Activated T-helper 2 cell treated with anti-CD3 and anti-CD28 coated beads, Interferon-gamma antibody, Interleukin-2, Interleukin-4, amounts not matched to agents 10 μg/mL and 5 μg/mL and 100 μg/mL, durations not matched to agents 14 hours and 24 hours and 36 hours (primary cell): ENCODE measurements around the gene TRPM7. TPM values are rescaled to one million over a fixed set of nuclear protein-coding genes. Genes with fewer than 3 reads are reported as not detected.

ENCODE experiments used
- DNase-seq: peaks from one replicate; pipeline ENCODE4 v3.0.0; 2021; ENCODE audit warnings: low spot score
- H3K27ac Mint-ChIP-seq: one replicate; pipeline ENCODE4 v1.8.0; 2021; ENCODE audit warnings: mixed read lengths
- H3K27me3 Mint-ChIP-seq: one replicate; pipeline ENCODE4 v1.8.0; 2021; ENCODE audit warnings: low read depth, mixed read lengths
- H3K36me3 Mint-ChIP-seq: one replicate; pipeline ENCODE4 v1.8.0; 2021; ENCODE audit warnings: low read depth, mixed read lengths
- H3K4me1 Mint-ChIP-seq: one replicate; pipeline ENCODE4 v1.8.0; 2021; ENCODE audit warnings: low read depth, mixed read lengths
- H3K4me3 Mint-ChIP-seq: one replicate; pipeline ENCODE4 v1.8.0; 2021; ENCODE audit warnings: low read depth, mild to moderate bottlenecking, moderate library complexity, mixed read lengths
- H3K9me3 Mint-ChIP-seq: one replicate; pipeline ENCODE4 v1.8.0; 2021; ENCODE audit warnings: mixed read lengths
- intact Hi-C: fragments of 100-400 bp; cut with micrococcal nuclease; formaldehyde crosslinking; loops from one replicate; pipeline ENCODE4 v1.15.1; 2023
- total RNA-seq: library from RNA; stranded (reverse); gene quantifications from 2 replicates; pipeline ENCODE4 v1.2.3, GENCODE V29; 2022

TRPM7 gene
- total RNA-seq, 1 donor from 2014 or later, result 42.3 TPM

- H3K4me1 Mint-ChIP-seq, result peaks cover 34% of the 10 kb centered on the region
- peak overlapping the region; percentile 91 for H3K27ac Mint-ChIP-seq
- peak overlapping the region; percentile 99 for H3K4me3 Mint-ChIP-seq
- intact Hi-C loops, result loop anchor here (2.0 kb wide), 1 partner anchor 193 kb away; no protein-coding TSS in a partner anchor
- H3K36me3 Mint-ChIP-seq, result peaks cover 34% of the 10 kb centered on the region
- H3K9me3 Mint-ChIP-seq, result no peaks in the 10 kb centered on the region
- H3K27me3 Mint-ChIP-seq, result no peaks in the 10 kb centered on the region
- no peak for DNase-seq
Measured at GRCh38 chr15:50687302-50687902, 805 bp upstream of the TRPM7 start.

DNA sequence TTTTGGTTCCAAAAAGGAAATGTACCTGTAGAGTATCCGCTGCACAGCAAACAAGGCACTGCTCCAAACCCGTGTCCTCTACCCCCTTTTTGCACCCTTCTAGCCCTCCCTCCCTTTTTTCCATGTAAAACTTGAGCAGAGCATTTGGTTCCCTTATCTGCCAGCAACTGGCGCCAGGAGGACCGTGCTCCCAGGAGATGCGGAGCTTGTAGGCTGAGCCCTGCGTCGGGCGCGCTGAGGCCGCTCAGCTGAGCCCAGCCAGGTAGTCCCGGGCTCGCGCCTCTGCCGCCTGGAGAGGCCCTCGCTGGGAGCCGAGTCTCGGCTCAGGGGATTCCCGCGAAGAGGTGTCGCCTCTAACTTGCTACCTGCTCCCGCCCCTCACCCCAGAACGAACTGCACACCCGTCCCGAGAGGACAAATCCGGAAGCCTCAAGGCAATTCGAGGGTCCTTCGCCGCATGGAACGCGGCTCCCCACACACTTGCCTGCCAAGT, 575 bp downstream of the TRPM7 start:
- Mint-ChIP-seq H3K27me3 (no peaks in the 10 kb centered on the region), H3K4me1 (peaks cover 43% of the 10 kb centered on the region), H3K4me3 (peak overlapping the region; percentile 99), H3K9me3 (no peaks in the 10 kb centered on the region), H3K27ac (peak overlapping the region; percentile 98), H3K36me3 (peaks cover 46% of the 10 kb centered on the region)
- intact Hi-C loops, result loop anchor here (1.0 to 2.0 kb wide), 3 partner anchors 79 to 221 kb away; partner anchors contain the start of gene SPPL2A
- DNase-seq, result peak; percentile 55

DNA sequence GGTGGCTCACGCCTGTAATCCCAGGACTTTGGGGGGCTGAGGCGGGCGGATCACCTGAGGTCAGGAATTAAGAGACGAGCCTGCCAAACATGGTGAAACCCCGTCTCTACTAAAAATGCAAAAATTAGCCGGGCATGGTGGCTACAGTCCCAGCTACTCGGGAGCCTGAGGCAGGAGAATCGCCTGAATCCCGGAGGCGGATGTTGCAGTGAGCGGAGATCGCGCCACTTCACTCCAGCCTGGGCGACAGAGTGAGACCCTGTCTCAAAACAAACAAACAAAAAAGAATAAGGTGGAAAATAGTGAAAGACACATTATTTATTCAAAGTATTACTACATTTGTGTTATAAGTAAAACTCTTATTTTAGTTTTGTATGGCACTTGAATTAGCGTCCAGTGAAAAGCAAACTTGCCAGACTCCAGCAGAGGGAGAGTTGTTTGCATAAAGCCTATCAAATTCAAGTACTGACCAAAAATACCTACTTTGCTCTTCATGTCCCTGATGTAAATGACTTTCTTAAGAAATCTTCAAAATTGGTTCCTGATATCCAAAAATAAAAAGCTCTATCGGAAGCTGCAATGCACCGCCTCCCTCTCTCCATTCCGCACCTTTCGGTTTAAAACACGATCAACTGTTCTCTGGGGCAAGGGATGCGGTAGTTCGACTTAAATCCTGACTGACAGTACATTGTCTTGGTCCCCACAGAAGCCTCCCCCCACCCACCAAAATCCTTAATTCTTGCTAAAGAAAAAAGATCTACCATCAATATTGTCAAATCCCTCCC, 1.2 kb downstream of the TRPM7 start:
- intact Hi-C loops, result no loop called here
- Mint-ChIP-seq H3K4me1 (peaks cover 43% of the 10 kb centered on the region), H3K27ac (peak overlapping the region; percentile 98), H3K9me3 (no peaks in the 10 kb centered on the region), H3K27me3 (no peaks in the 10 kb centered on the region), H3K4me3 (peak overlapping the region; percentile 99), H3K36me3 (peaks cover 46% of the 10 kb centered on the region)
- no peak for DNase-seq

DNA sequence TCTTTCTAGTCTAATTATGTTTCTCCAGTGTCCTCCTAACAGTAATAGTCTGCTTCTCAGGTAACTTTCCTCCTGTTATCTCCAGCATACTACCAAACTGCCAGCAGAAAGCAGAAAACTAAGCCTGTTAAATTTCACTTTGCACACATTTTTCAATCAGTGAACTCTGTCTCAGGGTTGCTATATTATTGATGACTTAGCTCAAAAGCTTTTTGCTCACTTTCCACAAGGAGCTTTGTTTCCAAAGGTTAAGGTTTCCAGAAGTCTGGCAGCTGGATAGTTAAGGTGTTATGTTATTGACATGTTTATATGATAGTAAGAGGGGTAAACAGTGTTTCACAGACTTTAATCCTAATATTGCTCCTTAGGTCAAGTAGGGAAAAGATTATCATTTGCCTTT, 5.1 kb downstream of the TRPM7 start:
- Mint-ChIP-seq H3K9me3 (no peaks in the 10 kb centered on the region), H3K27ac (peak overlapping the region; percentile 39), H3K27me3 (no peaks in the 10 kb centered on the region), H3K4me3 (no peak overlapping the region), H3K36me3 (peaks cover 48% of the 10 kb centered on the region), H3K4me1 (peaks cover 32% of the 10 kb centered on the region)
- no peak for DNase-seq
- intact Hi-C loops, result no loop called here

DNA sequence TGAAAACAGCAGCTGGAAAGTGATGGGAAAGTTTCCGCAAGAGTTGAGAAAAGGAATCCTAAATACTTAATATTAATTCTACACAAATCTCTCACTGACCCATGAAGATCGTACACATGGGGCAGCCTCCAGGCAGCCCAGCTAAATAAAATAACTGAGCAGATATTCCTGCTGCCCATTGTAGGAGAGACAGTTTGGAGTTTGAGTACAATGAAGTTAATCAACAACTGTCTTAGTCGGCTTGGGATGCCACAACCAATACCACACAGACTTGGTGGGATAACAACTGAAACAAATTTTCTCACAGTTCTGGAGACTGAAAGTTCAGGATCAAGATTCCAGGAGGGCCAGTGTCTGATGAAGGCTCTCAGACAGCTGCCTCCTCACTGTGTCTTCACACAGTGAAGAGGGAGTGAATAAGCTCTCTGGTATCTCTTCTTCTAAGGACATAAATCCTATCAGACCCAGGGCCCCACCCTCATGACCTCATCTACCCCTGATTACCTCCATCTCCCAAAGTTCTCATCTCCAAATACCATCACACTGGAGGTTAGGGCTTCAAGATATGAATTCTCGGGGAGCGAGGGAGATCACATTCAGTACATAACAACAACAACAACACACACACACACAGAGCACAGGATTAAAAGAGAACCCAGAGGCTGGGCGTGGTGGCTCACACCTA, 9.7 kb downstream of the TRPM7 start:
- H3K4me3 Mint-ChIP-seq, result no peak overlapping the region
- H3K9me3 Mint-ChIP-seq, result no peaks in the 10 kb centered on the region
- no peak for DNase-seq
- peaks cover 32% of the 10 kb centered on the region for H3K36me3 Mint-ChIP-seq
- no peak overlapping the region for H3K27ac Mint-ChIP-seq
- intact Hi-C loops, result no loop called here
- H3K27me3 Mint-ChIP-seq, result no peaks in the 10 kb centered on the region
- H3K4me1 Mint-ChIP-seq, result peaks cover 13% of the 10 kb centered on the region

DNA sequence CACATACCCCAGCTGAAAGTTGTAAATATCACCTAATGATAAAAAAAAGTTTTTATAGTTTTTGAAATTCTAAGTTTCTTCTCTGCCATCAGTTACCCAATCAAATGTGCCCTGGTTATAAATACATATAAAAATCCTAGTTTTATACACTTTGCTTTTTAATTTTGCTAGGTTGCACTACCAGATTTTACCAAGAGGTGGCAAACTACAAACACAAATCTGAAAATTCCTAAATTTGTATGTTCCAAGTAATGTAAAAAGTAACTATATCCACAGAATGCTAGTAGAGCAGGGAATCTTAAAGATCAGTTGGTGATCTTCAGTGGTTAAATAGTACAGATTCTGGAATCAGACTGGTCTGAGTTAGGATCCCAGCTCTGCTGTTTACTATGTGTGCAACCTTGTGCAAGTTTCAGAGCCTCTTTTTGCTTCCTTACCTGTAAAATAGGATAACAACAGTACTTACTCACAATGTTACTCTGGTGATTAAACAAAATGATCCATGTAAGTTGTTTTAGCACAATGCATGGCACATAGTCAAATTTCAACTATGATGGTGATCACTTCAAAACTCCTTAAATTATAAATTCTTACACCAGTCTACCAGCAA, 11.0 kb downstream of the TRPM7 start:
- no peak overlapping the region for H3K4me3 Mint-ChIP-seq
- H3K4me1 Mint-ChIP-seq, result peaks cover 7% of the 10 kb centered on the region
- intact Hi-C loops, result loop anchor here (1.0 kb wide), 1 partner anchor 232 kb away; no protein-coding TSS in a partner anchor

GRCh38 chr15:50670115-50670514, 16.5 kb downstream of the TRPM7 start:
- DNase-seq, result no peak
- H3K36me3 Mint-ChIP-seq, result peaks cover 45% of the 10 kb centered on the region
- H3K4me1 Mint-ChIP-seq, result no peaks in the 10 kb centered on the region

More for the DNA sequence above, 11.0 kb downstream of the TRPM7 start:
- H3K27me3 Mint-ChIP-seq, result no peaks in the 10 kb centered on the region
- DNase-seq, result no peak
- no peaks in the 10 kb centered on the region for H3K9me3 Mint-ChIP-seq
- no peak overlapping the region for H3K27ac Mint-ChIP-seq
- H3K36me3 Mint-ChIP-seq, result peaks cover 26% of the 10 kb centered on the region

GRCh38 chr15:50669611-50670010, 17.0 kb downstream of the TRPM7 start:
- intact Hi-C loops, result no loop called here
- H3K4me1 Mint-ChIP-seq, result no peaks in the 10 kb centered on the region
- H3K4me3 Mint-ChIP-seq, result no peak overlapping the region
- H3K27me3 Mint-ChIP-seq, result no peaks in the 10 kb centered on the region
- H3K27ac Mint-ChIP-seq, result no peak overlapping the region
- no peak for DNase-seq
- H3K36me3 Mint-ChIP-seq, result peaks cover 41% of the 10 kb centered on the region
- H3K9me3 Mint-ChIP-seq, result no peaks in the 10 kb centered on the region

More at GRCh38 chr15:50670115-50670514, 16.5 kb downstream of the TRPM7 start:
- Mint-ChIP-seq H3K27me3 (no peaks in the 10 kb centered on the region), H3K9me3 (no peaks in the 10 kb centered on the region), H3K27ac (no peak overlapping the region), H3K4me3 (no peak overlapping the region)
- intact Hi-C loops, result no loop called here

- H3K4me3 Mint-ChIP-seq, result no peak overlapping the region
Measured at GRCh38 chr15:50665938-50666337, 20.7 kb downstream of the TRPM7 start.

DNA sequence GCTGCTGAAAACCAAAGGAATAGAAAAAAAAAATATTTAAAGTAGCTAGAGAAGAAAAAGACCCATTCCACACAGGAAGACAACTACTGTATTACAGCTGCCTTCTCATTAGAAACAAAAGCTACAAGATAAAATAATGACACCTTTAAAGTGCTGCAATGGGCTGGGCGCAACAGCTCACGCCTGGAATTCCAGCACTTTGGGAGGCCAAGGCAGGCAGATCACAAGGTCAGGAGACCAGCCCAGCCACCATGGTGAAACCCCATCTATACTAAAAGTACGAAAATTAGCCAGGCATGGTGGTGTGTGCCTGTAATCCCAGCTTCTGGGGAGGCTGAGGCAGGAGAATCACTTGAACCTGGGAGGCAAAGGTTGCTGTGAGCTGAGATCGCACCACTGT, 31.0 kb downstream of the TRPM7 start:
- H3K36me3 Mint-ChIP-seq, result peaks cover 67% of the 10 kb centered on the region
- no peaks in the 10 kb centered on the region for H3K27me3 Mint-ChIP-seq
- no peaks in the 10 kb centered on the region for H3K9me3 Mint-ChIP-seq
- no peak overlapping the region for H3K27ac Mint-ChIP-seq
- intact Hi-C loops, result no loop called here
- peaks cover 11% of the 10 kb centered on the region for H3K4me1 Mint-ChIP-seq
- no peak for DNase-seq
- no peak overlapping the region for H3K4me3 Mint-ChIP-seq

More at GRCh38 chr15:50665938-50666337, 20.7 kb downstream of the TRPM7 start:
- DNase-seq, result no peak
- Mint-ChIP-seq H3K9me3 (no peaks in the 10 kb centered on the region), H3K27ac (peak overlapping the region; percentile 72), H3K27me3 (no peaks in the 10 kb centered on the region), H3K4me1 (peaks cover 3% of the 10 kb centered on the region), H3K36me3 (peaks cover 56% of the 10 kb centered on the region)
- intact Hi-C loops, result no loop called here

DNA sequence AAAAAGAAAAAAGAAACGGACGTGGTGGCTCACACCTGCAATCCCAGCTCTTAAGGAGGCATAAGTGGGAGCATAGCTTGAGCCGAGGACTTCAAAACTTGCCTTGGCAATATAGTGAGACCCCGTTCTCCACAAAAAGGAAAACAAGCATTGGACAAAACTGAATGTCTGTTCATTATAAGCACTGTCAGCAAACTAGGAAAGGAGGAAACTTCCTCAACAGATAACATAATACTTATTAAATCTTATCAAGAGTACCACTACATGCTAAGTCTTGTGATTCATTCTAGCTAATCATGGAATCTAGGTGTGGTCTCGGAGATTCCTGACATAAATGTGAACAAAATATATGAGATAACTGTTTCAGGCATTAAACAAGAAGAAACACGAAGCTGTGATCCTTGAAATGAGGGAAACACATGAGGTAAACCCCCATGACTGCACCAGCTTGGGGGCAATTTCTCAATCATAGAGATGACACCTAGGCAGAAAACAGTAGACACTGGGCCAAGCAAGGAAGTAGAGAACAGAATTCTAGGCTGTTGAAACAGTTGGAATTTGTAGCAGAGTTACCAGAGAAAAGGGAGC, 33.3 kb downstream of the TRPM7 start:
- H3K9me3 Mint-ChIP-seq, result no peaks in the 10 kb centered on the region
- H3K27me3 Mint-ChIP-seq, result no peaks in the 10 kb centered on the region
- peaks cover 78% of the 10 kb centered on the region for H3K36me3 Mint-ChIP-seq
- H3K27ac Mint-ChIP-seq, result peak overlapping the region; percentile 3
- intact Hi-C loops, result no loop called here
- DNase-seq, result no peak
- peaks cover 11% of the 10 kb centered on the region for H3K4me1 Mint-ChIP-seq
- H3K4me3 Mint-ChIP-seq, result no peak overlapping the region

GRCh38 chr15:50652671-50653070, 33.9 kb downstream of the TRPM7 start:
- H3K4me1 Mint-ChIP-seq, result peaks cover 11% of the 10 kb centered on the region
- no peaks in the 10 kb centered on the region for H3K9me3 Mint-ChIP-seq
- H3K27ac Mint-ChIP-seq, result peak overlapping the region; percentile 59
- H3K27me3 Mint-ChIP-seq, result no peaks in the 10 kb centered on the region
- peaks cover 78% of the 10 kb centered on the region for H3K36me3 Mint-ChIP-seq
- no peak for DNase-seq
- intact Hi-C loops, result no loop called here
- no peak overlapping the region for H3K4me3 Mint-ChIP-seq
